Ectodermal cell (in vitro differentiated cells): Measurements from ENCODE around the gene PRAMEF33. TPM values are rescaled to one million over a fixed set of nuclear protein-coding genes. Genes with fewer than 3 reads are reported as not detected.
"Not testable (repeated sequence)": the region's sequence is repeated elsewhere in the genome, so short reads cannot be mapped to it uniquely, and the experiment has no call there.

Experiments used
- H3K27ac ChIP-seq: 2 replicates; pipeline ENCODE4 v1.7.0; 2013; ENCODE audit warnings: mild to moderate bottlenecking, low read depth, low read length; ENCODE audit not compliant: insufficient read depth, poor library complexity, severe bottlenecking
- H3K27me3 ChIP-seq: 2 replicates; pipeline ENCODE4 v1.7.0; 2013; ENCODE audit warnings: mild to moderate bottlenecking, low read length; ENCODE audit not compliant: insufficient read depth, control insufficient read depth, poor library complexity, severe bottlenecking
- H3K36me3 ChIP-seq: one replicate; pipeline ENCODE4 v1.7.0; 2013; ENCODE audit warnings: low read length; ENCODE audit not compliant: control insufficient read depth, insufficient read depth
- H3K4me1 ChIP-seq: one replicate; pipeline ENCODE4 v1.7.0; 2013; ENCODE audit warnings: low read length; ENCODE audit not compliant: control insufficient read depth, insufficient read depth
- H3K4me3 ChIP-seq: 2 replicates; pipeline ENCODE4 v1.7.0; 2013; ENCODE audit warnings: low read depth, low read length, control low read depth; ENCODE audit not compliant: insufficient read depth
- H3K9me3 ChIP-seq: 2 replicates; pipeline ENCODE4 v1.7.0; 2013; ENCODE audit warnings: mild to moderate bottlenecking, low read length, moderate library complexity; ENCODE audit not compliant: control insufficient read depth
- WGBS, 2 experiments: methylation state at CpG; one replicate each; pipeline ENCODE4 v1.1.7; 2013; ENCODE audit warnings: missing lambda C conversion rate in 2 of 2; 5-methylcytosine and 5-hydroxymethylcytosine counted together
- polyA plus RNA-seq, 4 experiments: library from polyadenylated mRNA; stranded (reverse); fragments of 50-300 nt; gene quantifications; one replicate each; pipeline ENCODE4 v1.2.3, GENCODE V29; 2013

PRAMEF33 gene, protein sequence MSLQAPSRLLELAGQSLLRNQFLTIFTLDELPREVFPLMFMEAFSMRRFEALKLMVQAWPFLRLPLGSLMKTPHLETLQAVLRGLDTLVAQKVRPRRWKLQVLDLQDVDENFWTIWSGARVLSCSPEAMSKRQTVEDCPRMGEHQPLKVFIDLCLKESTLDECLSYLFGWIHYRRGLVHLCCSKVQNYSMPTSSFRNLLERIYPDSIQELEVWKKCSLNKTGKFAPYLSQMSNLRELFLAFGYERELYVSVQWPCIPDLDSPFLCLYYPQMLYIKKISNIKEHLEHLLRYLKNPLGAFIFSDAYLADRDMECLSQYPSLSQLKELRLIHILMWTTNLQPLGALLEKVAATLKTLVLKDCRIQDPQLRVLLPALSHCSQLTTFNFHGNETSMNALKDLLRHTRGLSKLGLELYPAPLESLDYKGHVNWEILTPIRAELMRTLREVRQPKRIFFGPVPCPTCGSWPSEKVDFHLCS
- not detected for polyA plus RNA-seq (2013, experiment 1 of 4)
- not detected for polyA plus RNA-seq (2013, experiment 2 of 4)
- not detected for polyA plus RNA-seq (2013, experiment 3 of 4)
- polyA plus RNA-seq (2013, experiment 4 of 4): not detected

DNA sequence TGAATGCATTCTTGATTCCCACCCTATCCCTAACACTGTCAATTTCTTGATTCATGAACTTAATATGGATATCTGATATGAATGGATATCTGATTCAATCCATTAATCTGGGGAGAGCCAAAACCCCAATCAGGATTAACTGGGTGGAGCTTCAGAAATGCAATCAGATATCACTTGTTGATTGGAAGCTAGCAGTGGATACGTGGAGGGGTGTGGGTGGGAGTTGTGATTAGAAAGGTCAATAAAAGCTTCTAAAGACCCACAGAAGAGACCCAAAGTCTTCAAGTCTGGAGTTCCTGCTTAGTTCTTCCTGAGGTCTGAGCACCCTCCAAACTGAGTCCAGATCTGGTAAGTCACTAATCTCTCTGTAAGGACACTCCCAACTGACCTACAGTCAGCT lies at the start of gene PRAMEF33:
TSS of gene PRAMEF33 (plus strand) at position 301 of the 400 bp plus-strand sequence. CDS start 2,416 bp downstream, outside the sequence.
- not testable (repeated sequence) for H3K27me3 ChIP-seq, H3K27ac ChIP-seq, H3K9me3 ChIP-seq, H3K4me3 ChIP-seq, H3K36me3 ChIP-seq, H3K4me1 ChIP-seq
- WGBS, 2 experiments: no CpG with 5 or more reads among the region's 1 CpG

DNA sequence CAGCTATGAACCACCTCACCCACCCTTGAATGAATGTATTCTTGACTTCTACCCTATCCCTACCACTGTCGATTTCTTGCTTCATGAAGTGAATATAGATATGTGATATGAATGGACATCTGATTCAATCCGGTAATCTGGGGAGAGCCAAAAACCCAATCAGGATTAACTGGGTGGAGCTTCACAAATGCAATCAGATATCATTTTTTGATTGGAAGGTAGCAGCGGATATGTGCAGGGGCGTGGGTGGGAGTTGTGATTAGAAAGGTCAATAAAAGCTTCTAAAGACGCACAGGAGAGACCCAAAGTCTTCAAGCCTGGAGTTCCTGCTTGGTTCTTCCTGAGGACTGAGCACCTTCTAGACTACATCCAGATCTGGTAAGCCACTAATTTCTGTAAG lies 49.4 kb upstream of the PRAMEF33 start, which contains the start of gene PRAMEF5:
TSS of gene PRAMEF5 (plus strand) at position 301 of the 400 bp plus-strand sequence. CDS start 5,071 bp downstream, outside the sequence.
- not testable (repeated sequence) for H3K4me3 ChIP-seq, H3K4me1 ChIP-seq, H3K27ac ChIP-seq, H3K27me3 ChIP-seq, H3K9me3 ChIP-seq, H3K36me3 ChIP-seq
- WGBS, 2 experiments: no CpG with 5 or more reads among the region's 5 CpGs

DNA sequence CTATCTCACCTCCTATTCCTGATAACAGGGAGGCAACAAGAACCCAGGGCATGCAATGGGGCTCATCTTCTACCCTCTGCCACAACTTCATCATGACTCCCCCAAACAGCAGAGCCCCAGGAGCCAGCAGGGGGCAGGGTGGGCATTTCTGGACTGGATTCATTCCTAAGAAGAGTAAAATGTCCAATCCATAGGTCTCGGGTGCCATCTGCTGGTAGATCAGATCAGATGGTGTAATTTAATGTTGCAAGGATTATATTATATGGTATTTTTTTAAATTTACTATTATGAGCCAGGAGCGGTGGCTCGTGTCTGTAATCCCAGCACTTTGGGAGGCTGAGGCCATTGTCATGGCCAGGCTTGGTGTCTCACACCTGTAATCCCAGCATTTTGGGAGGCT lies 38.2 kb upstream of the PRAMEF33 start:
- not testable (repeated sequence) for H3K4me1 ChIP-seq, H3K36me3 ChIP-seq, H3K27me3 ChIP-seq, H3K4me3 ChIP-seq, H3K9me3 ChIP-seq, H3K27ac ChIP-seq
- WGBS, 2 experiments: no CpG with 5 or more reads among the region's 3 CpGs

DNA sequence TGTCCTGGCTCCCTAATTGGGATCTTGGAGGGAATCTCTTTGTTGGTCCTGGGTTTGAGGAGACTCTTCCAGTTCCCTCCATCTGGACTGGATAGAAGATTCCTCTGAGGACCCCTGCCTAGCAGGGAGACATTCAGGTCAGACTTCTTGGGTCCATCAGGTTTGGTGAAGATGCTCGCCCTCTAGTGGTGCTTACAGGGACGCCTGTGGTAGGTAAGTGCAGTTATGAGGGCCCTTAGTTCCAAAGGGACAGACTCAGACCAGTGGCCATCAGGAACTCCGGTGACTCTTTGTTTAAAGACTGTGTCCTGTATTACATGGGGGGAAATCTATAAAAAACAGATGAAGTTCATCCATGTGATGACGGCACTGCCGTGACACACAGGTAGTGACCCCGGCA lies 26.3 kb upstream of the PRAMEF33 start:
- no CpG with 5 or more reads among the region's 6 CpGs for WGBS, 2 experiments
- H3K27ac ChIP-seq, H3K9me3 ChIP-seq, H3K27me3 ChIP-seq, H3K4me3 ChIP-seq, H3K4me1 ChIP-seq, H3K36me3 ChIP-seq: not testable (repeated sequence)

DNA sequence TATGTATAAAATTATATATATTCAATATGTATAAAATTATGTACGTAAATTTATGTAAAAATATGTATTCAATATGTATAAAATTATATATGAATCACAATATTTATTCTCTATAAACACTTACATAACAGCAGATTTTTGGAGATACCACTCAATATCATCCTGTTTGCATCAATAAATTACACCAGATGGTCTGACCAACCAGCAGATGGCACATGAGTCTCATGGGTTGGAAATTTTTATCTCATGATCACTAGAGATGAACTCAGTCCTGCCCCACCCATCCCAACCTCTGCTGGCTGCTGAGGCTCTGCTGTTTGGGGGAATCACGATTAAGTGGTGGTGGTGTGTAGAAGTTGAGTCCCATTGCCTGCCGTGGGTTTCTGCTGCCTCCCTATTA lies 23.7 kb upstream of the PRAMEF33 start:
- not testable (repeated sequence) for H3K9me3 ChIP-seq, H3K27me3 ChIP-seq, H3K4me3 ChIP-seq, H3K4me1 ChIP-seq, H3K27ac ChIP-seq, H3K36me3 ChIP-seq
- 75 to 84% methylated on average over 2 of the region's 3 CpGs for WGBS, 2 experiments

DNA sequence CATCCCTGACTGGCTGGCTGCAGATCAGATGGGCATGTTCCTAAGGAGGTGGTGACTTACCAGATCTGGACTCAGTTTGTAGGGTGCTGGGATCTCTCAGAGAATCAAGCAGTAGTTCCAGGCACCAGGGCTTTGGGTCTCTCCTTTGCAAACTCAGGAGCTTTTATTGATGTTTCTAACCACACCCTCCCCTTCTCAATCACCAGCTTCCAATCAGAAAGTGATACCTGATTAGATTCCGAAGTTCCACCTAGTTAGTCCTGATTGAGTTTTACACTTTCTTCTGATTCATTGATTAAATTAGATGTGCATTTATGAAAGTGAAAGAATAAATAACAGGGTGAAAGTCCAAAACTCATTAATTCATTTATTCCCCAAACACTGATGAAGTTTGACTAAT lies 18.3 kb upstream of the PRAMEF33 start, which contains the start of gene PRAMEF8:
TSS of gene PRAMEF8 (minus strand) at position 101 of the 400 bp plus-strand sequence. CDS start 1,046 bp downstream, outside the sequence.
- no CpG with 5 or more reads among the region's 1 CpG for WGBS, 2 experiments
- H3K27me3 ChIP-seq: not testable (repeated sequence)

DNA sequence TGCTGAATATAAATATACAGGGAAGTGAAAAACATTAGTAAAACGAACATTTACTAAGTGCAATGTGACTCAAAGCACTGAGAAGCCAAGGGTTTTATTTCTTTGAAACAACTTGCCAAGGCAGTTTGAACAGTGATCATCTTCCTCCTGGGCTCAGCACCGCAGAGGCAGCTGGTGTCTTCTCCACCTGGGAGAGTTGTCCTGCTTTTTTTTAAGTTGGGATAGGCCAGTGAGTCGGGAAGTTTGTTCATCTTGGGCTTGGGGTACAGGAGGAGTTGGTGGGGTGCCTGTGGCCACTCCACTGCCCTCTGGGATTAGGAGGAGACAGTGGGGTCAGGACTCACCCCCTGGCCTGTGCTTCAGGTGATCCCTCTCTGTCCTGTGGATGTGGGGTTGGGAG lies 14.3 kb upstream of the PRAMEF33 start:
- not testable (repeated sequence) for H3K36me3 ChIP-seq, H3K4me1 ChIP-seq, H3K27me3 ChIP-seq, H3K27ac ChIP-seq, H3K9me3 ChIP-seq, H3K4me3 ChIP-seq
- no CpG with 5 or more reads among the region's 3 CpGs for WGBS, 2 experiments

More for the DNA sequence above, 18.3 kb upstream of the PRAMEF33 start, which contains the start of gene PRAMEF8:
- H3K4me1 ChIP-seq, H3K4me3 ChIP-seq, H3K27ac ChIP-seq, H3K36me3 ChIP-seq, H3K9me3 ChIP-seq: not testable (repeated sequence)

DNA sequence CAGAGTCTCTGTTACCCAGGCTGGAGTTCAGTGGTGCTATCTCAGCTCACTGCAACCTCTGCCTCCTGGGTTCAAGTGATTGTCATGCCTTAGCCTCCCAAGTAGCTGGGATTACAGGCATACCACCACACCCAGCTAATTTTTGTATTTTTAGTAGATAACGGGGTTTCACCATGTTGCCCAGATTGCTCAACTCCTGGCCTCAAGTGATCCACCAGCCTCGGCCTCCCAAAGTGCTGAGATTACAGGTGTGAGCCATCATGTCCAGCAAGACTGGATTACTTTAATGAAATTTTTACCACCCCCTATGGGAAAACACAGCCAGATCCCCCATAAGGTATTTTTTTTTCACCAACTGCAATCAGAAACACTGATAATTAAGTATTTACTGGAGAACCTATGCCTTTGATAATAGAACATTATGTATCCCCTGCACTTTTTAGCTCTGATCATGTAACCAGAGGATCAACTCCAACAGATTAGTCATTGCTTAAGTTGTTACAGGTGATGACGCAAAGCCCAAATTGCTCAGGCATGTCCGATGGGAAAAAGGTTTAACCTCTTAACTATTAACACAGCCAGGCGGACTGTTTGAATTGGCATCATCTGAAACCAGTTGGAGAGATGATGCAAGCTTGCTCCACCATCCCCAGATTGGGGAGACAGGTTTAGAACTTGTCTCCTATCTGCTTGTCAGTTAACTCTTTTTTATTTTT lies 6.0 kb upstream of the PRAMEF33 start:
- H3K4me1 ChIP-seq, H3K27ac ChIP-seq, H3K27me3 ChIP-seq, H3K36me3 ChIP-seq, H3K4me3 ChIP-seq, H3K9me3 ChIP-seq: not testable (repeated sequence)
- WGBS, 2 experiments: no CpG with 5 or more reads among the region's 5 CpGs

DNA sequence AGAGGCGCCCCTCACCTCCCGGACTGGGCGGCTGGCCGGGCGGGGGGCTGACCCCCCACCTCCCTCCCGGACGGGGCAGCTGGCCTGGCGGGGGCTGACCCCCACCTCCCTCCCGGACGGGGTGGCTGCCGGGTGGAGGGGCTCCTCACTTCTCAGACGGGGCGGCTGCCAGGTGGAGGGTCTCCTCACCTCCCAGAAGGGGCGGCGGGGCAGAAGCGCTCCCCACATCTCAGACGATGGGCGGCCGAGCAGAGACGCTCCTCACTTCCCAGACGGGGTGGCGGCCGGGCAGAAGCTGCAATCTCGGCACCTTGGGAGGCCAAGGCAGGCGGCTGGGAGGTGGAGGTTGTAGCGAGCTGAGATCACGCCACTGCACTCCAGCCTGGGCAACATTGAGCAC lies 4.6 kb upstream of the PRAMEF33 start:
- 90 to 100% methylated on average over 2 of the region's 27 CpGs for WGBS, 2 experiments
- H3K4me3 ChIP-seq: not testable (repeated sequence)

DNA sequence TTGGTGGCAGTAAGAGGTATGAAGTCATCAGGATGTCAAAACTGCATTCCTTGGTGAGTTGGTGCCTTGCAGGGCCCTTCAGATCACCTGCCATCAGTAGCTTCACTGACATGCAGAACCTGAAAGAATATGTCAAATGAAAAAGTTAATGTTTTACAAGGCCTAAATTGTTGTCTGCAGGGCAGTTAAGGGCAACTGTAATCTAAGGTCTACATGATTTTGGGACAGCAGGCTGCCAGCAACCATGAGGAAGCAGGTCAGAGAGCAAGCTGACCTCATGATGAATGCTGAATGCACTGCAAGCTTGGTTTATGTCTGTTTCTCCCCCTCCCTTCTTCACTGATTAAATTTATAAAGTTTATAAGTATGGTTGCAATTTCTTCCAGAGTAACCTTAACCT lies 1.1 kb upstream of the PRAMEF33 start:
- not testable (repeated sequence) for H3K4me3 ChIP-seq

More for the DNA sequence above, 4.6 kb upstream of the PRAMEF33 start:
- not testable (repeated sequence) for H3K9me3 ChIP-seq, H3K27me3 ChIP-seq, H3K4me1 ChIP-seq, H3K27ac ChIP-seq, H3K36me3 ChIP-seq

More for the DNA sequence above, 1.1 kb upstream of the PRAMEF33 start:
- H3K27ac ChIP-seq, H3K36me3 ChIP-seq, H3K27me3 ChIP-seq, H3K9me3 ChIP-seq, H3K4me1 ChIP-seq: not testable (repeated sequence)
